A549 (cell line): ENCODE measurements around the gene WDR70.

Experiments used
- BHLHE40 ChIP-seq: IDR thresholded peaks from 2 replicates; pipeline ENCODE4 v1.6.1; 2012; ENCODE audit warnings: low read depth, low read length, inconsistent platforms
- NFE2L2 ChIP-seq: fragments of 150-350 bp; conservative IDR thresholded peaks from 2 replicates; pipeline ENCODE4 v1.6.1; 2014; ENCODE audit warnings: low read length
- RCOR1 ChIP-seq: fragments of 150-350 bp; IDR thresholded peaks from 2 replicates; pipeline ENCODE4 v1.6.1; 2014; ENCODE audit warnings: antibody characterized with exemption, low read length, low read depth
- TF ChIP-seq, protein P1 (sequence below): IDR thresholded peaks from 2 replicates; pipeline ENCODE4 v1.6.1; 2012; ENCODE audit warnings: low read depth, borderline replicate concordance
- TF ChIP-seq, protein P2 (sequence below): fragments of >200 bp; sonication (Bioruptor Twin); formaldehyde crosslinking; IDR thresholded peaks from 3 replicates; pipeline ENCODE4 v1.5.1; 2016

DNA sequence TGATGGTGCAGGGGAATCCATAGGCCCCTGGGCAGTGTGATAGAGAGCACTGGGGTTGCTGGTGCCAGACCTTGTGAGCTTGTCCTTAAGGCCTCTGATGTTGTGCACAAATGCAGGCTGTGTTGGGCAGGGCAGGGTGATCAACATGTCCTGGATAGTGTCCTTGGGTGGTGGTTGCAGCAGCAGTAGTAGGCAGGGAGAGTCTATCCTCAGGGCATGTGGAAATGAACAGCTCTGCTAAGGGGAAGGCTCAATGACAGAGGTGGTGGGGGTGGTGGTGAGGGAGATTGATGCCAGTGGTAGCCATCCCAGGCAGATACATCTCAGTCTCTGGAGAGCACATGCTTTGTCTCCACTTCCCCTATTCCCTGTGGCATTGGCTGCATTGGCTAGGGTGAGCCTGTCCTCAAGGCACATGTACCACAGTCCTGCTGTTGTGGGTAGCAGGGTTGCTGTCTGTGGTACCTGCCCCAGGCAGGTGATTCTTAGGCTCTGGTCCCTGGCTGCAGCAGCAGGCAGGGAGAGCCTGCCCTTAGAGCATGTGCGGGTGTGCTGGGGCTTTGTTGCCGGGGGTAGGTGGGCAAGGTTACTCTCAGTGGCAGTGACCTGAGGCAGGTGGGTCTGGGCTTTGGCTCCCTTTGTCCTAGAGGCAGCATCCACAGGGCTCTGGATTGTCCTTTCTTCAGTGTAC is 111.1 kb downstream of the WDR70 start:
- TF ChIP-seq, protein P1, sequence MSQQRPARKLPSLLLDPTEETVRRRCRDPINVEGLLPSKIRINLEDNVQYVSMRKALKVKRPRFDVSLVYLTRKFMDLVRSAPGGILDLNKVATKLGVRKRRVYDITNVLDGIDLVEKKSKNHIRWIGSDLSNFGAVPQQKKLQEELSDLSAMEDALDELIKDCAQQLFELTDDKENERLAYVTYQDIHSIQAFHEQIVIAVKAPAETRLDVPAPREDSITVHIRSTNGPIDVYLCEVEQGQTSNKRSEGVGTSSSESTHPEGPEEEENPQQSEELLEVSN, result no peak
- TF ChIP-seq, protein P2, sequence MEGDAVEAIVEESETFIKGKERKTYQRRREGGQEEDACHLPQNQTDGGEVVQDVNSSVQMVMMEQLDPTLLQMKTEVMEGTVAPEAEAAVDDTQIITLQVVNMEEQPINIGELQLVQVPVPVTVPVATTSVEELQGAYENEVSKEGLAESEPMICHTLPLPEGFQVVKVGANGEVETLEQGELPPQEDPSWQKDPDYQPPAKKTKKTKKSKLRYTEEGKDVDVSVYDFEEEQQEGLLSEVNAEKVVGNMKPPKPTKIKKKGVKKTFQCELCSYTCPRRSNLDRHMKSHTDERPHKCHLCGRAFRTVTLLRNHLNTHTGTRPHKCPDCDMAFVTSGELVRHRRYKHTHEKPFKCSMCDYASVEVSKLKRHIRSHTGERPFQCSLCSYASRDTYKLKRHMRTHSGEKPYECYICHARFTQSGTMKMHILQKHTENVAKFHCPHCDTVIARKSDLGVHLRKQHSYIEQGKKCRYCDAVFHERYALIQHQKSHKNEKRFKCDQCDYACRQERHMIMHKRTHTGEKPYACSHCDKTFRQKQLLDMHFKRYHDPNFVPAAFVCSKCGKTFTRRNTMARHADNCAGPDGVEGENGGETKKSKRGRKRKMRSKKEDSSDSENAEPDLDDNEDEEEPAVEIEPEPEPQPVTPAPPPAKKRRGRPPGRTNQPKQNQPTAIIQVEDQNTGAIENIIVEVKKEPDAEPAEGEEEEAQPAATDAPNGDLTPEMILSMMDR, result no peak
- TF ChIP-seq NFE2L2 (no peak), RCOR1 (no peak), BHLHE40 (no peak)
